Activated T-cell treated with anti-CD3 and anti-CD28 coated beads for 48 hours (primary cell): Measurements from ENCODE around the gene BICD1.
"Not testable (repeated sequence)": the region's sequence is repeated elsewhere in the genome, so short reads cannot be mapped to it uniquely, and the experiment has no call there.

Experiments
- DNase-seq: peaks from one replicate; pipeline ENCODE4 v3.0.0-alpha.2; 2020; ENCODE audit warnings: low read depth

Gene BICD1

DNA sequence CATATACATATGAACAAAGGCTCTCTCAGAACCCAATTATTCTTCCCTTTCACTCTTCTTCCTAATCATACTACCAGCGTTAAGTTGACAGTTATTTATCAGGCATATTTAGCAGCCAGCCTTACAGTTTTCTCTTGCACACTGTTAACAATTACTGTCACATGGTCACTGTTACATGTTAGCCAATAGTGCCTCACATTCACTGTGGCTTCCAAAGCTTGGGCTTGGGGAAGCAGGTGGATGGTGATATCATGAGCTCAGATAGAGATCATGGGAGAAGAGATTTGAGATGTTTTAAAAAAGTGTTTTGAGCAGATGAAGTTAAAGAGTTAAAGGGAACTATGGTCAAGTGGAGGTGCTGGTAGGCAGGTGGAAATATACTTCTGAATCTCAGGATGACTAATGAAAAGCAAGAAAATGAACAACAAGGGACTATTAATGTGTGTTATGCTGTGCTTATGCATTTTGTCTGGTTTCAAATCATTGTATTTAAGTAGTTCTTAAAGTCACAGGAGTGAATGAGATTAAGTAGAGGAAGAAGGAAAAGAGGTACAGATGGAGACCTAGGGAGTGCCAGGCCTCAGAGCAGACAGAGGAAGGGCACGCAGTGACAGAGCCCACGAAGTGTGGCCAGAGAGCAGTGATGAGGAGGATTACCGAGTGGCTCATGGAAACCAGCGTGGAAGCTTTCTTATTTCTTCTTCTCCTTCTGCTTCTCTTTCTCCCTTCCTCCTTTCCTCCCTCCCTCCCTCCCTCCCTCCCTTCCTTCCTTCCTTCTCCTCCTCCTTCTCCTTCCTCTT lies 39.6 kb downstream of the BICD1 start:
- no peak for DNase-seq

GRCh38 chr12:32148372-32148771 lies 41.7 kb downstream of the BICD1 start:
- no peak for DNase-seq

DNA sequence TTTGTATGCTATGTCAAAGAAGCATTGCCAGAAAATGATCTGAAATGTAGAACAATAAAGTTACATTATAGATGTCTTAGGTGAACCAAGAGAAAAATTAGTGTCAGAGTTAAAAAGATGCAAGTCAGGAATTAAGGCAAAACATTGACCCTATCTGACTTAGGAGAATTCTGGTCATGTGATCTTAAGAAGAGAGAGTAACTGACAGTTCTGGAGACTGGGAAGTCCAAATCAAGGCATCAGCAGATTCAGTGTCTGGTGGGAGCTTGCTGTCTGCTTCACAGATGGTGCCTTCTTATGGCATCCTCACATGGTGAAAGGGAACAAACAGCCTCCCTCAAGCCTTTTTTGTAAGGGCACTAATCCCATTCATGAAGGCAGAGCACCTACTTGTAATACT lies 42.8 kb downstream of the BICD1 start:
- DNase-seq: no peak

DNA sequence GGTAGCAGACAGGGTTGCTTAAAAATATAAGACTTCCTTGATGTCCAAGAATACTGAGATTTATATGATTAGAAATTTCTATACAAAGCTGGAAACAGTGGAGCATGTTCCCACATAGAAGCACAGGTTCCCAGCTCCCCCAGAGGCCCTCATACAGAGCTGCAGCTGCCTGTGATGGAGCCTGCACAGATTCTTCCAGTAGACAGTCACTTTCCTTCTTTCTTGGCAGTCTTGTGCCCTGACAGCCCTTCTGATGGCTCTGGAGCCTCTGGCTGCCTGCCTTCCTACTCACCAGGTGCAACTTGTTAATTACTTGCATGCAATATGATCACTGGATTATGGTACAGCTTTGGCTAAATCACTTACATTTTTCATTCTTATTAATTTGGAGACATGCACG lies 44.4 kb downstream of the BICD1 start:
- DNase-seq: no peak

GRCh38 chr12:32151552-32151951 lies 44.9 kb downstream of the BICD1 start:
- no peak for DNase-seq

- no peak for DNase-seq
Observed at GRCh38 chr12:32155041-32155440, 48.4 kb downstream of the BICD1 start.

- no peak for DNase-seq
Observed at GRCh38 chr12:32155961-32156529, 49.4 kb downstream of the BICD1 start.

DNA sequence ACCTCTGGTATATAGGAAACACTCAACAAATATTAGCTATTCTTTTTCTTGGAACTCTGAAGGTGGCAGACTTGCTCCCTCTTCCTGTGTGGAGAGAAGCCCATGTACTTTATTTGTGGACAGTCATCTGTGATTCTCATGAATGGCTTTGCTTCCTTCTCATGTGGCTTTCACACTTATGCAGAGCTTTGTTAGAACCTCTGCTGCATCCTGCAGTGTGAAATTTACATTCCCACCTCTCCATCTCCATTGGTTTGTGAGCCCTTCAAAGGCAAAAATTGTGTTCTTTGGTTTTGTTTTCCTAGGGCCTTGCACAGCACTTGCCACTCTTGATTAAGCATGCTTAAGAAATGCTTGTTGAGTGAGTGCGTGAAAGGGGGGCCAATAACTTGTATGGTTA lies 51.9 kb downstream of the BICD1 start:
- no peak for DNase-seq

DNA sequence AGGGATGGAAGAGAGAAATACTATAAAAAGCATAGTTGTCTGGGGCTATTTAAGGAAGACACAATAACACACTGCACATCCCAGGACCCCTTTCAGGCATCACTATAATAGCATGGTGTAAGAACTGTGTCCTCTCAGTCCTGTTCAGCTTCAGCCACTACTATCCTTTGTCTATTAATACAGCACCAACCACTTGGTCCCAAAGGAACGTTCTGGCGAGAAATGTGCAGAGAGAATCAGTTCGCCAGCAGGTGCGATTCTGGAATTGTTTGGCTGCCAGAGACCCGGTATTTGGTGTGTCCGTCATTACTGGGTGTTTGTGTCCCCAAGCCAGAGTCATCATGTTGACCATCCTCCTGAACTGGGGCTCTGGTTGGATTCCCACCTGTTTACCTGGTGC lies 52.7 kb downstream of the BICD1 start:
- no peak for DNase-seq

DNA sequence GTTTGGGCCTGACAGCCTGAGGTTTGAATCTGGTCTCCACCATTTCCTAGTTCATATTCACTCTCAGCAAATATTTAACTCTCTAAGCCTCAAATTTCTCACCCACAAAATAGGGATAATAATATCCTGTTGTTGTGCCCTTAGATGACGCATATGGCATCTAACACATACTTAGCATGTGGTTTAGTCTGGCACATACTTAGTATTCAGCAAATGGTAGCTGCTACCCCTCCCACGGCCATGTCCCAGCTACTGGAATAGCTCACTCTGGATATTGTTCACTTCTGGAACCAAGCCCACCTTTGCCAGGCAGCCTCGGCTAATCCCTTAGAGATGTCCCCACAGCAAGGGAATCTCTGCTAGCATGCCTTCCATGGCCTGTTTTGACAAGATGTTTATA lies 53.3 kb downstream of the BICD1 start:
- DNase-seq: no peak

DNA sequence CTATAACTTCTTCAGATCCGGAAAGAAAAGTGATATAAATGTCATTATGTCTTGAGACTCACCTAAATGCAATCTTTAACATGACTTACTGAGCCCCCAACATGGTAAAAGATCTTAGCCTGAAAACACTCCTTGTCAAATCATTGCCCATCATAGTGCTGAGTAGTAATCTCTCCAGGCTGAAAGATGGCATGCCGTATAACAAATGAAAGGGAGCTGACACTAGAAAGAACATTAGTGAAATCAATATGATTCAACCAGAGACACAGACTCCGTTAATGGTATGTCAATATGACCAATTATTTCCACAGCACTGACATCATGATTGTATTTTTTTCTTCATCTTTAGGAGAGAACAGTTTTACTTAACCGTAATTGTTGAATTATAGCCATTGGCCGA lies 54.4 kb downstream of the BICD1 start:
- DNase-seq: no peak

GRCh38 chr12:32163596-32163995 lies 56.9 kb downstream of the BICD1 start:
- DNase-seq: no peak

GRCh38 chr12:32166510-32166909 lies 59.9 kb downstream of the BICD1 start:
- DNase-seq: no peak

- DNase-seq: no peak
Observed at GRCh38 chr12:32170437-32170998, 63.9 kb downstream of the BICD1 start.

- DNase-seq: no peak
Observed at GRCh38 chr12:32171211-32171610, 64.6 kb downstream of the BICD1 start.

- no peak for DNase-seq
Observed at GRCh38 chr12:32176606-32177005, 70.0 kb downstream of the BICD1 start.

GRCh38 chr12:32178341-32179010 lies 71.8 kb downstream of the BICD1 start:
- DNase-seq: no peak

- DNase-seq: no peak
Observed at GRCh38 chr12:32179011-32179395, 72.4 kb downstream of the BICD1 start.

DNA sequence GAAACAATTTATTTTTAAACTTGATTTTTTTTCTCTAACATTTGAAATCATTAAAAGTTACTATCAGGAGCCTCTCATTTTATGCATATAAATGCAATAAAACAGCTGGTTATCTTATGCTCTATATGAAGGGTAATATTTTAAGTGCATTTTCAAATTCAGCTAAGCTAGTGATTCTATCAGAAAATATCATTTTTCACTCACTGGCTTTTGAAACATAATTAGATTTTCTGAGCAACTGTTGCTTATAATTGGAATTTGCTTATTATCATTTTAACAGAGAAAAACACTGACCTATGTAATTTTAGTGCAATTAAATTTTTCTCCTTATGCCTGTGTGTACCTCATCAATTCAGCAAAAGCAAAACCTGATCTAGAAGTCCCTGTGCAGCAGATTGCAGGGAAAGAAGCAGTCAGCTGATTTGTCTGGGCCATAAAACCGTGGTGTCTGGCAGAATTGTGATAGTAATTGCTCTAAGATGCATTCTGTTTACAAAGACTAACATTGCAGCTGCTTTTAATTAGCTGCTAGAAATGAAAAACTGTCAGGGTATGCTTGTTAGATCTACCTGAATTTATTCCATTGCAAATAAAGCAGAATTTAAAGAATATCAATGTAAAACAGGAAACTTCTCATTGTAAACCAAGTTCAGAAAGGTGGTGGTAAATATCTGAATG lies 75.0 kb downstream of the BICD1 start:
- DNase-seq: no peak

DNA sequence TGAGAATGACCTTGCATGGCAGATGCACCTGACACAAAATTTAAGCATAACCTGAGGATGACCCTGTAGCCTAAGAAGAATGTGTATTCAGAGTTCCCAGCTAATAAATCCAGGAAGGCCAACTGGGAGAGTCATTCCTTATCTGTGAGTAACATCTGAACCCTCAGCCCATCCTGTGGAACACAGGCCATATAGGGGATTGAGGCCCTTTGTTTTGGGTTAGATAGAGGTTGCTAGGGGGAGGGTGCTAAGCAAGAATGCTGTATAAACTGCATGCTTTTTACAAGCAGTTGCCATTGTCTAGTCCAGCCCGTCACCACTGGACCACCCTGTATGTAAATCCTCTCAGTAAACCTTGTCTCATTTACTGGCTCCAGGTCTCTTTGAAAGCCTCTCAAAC lies 77.0 kb downstream of the BICD1 start:
- DNase-seq: no peak

DNA sequence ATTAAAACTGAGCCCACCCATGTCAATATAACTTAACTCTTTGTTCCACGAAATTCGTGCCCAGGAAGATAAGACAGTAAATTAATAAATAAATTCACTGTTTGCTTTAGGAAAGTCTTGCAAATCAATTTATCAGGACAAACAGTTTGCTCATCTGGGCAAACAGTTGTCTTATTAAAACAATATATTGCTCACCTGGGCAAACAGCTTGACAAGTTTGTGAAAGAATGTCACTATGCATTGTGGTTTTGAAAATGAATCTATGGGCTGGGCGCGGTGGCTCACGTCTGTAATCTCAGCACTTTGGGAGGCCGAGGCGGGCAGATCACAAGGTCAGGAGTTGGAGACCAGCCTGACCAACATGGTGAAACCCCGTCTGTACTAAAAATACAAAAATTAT lies 80.5 kb downstream of the BICD1 start:
- not testable (repeated sequence) for DNase-seq

DNA sequence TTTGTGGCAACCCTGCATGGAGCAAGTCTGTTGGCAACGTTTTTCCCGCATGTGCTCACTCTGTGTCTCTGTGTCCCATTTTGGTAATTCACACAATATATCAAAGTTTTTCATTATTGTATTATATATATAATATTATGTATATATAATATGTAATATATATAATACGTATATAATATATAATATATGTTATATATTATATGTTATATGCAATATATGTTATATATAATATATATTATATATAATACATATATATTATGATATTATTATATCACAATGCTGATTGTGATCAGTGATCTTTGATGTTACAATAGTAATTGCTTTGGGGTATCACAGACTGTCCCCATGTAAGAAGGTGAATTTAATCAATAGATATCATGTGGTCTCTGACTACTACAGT lies 84.8 kb downstream of the BICD1 start:
- DNase-seq: no peak
